Lung microvascular endothelial cell (primary cell): ENCODE data around the gene MAGEA6. TPM values are rescaled to one million over a fixed set of nuclear protein-coding genes. Genes with fewer than 3 reads are reported as not detected.
"Not testable (repeated sequence)": the region's sequence is repeated elsewhere in the genome, so short reads cannot be mapped to it uniquely, and the experiment has no call there.

Source experiments
- DNase-seq, 2 donors: peaks; one replicate each; pipeline versions ENCODE4 v3.0.0 to v3.0.0-alpha.2; 2010; ENCODE audit warnings: low read depth in 2 of 2
- total RNA-seq: library from RNA; depleted of rRNA; stranded (reverse); fragments of >200 nt; gene quantifications from 2 replicates; pipeline ENCODE4 v1.2.1, GENCODE V29; 2014

The MAGEA6 gene
- total RNA-seq: not detected in 2 replicates

GRCh38 chrX:152769549-152770289, at the start of gene MAGEA6:
MAGEA6 (minus strand) TSS chrX:152769689; CDS start chrX:152767650, 2,039 bp downstream.
- not testable (repeated sequence) for DNase-seq

- DNase-seq: no peak
Measured at GRCh38 chrX:152819266-152819665, 49.8 kb upstream of the MAGEA6 start.

GRCh38 chrX:152818356-152818755, 48.9 kb upstream of the MAGEA6 start:
- no peak for DNase-seq

GRCh38 chrX:152817078-152817764, 47.7 kb upstream of the MAGEA6 start:
- peak; percentile 55 to 62 for DNase-seq

- no peak for DNase-seq
Measured at GRCh38 chrX:152814048-152814447, 44.6 kb upstream of the MAGEA6 start.

GRCh38 chrX:152813206-152813605, 43.7 kb upstream of the MAGEA6 start:
- no peak for DNase-seq

GRCh38 chrX:152810403-152810802, 40.9 kb upstream of the MAGEA6 start:
- no peak for DNase-seq

GRCh38 chrX:152806035-152806434, 36.5 kb upstream of the MAGEA6 start:
- DNase-seq: peak in 1 of 2 donors; percentile 43

- no peak for DNase-seq
Measured at GRCh38 chrX:152798945-152799344, 29.5 kb upstream of the MAGEA6 start.

GRCh38 chrX:152787062-152787461, 17.6 kb upstream of the MAGEA6 start:
- not testable (repeated sequence) for DNase-seq

GRCh38 chrX:152766562-152766961, 2.9 kb downstream of the MAGEA6 start:
- not testable (repeated sequence) for DNase-seq

GRCh38 chrX:152761582-152761981, 7.9 kb downstream of the MAGEA6 start:
- not testable (repeated sequence) for DNase-seq

GRCh38 chrX:152759544-152759943, 9.9 kb downstream of the MAGEA6 start:
- DNase-seq: not testable (repeated sequence)

- not testable (repeated sequence) for DNase-seq
Measured at GRCh38 chrX:152758918-152759317, 10.6 kb downstream of the MAGEA6 start, which contains the start of gene CSAG3. CSAG3 (plus strand) TSS chrX:152759218.

- DNase-seq: not testable (repeated sequence)
Measured at GRCh38 chrX:152754871-152755270, 14.6 kb downstream of the MAGEA6 start.

GRCh38 chrX:152753686-152754650, 15.5 kb downstream of the MAGEA6 start, which contains the start of gene MAGEA2:
MAGEA2 (minus strand) TSS chrX:152753842; CDS start chrX:152751363, 2,479 bp downstream.
- DNase-seq: not testable (repeated sequence)

GRCh38 chrX:152738560-152738959, 30.9 kb downstream of the MAGEA6 start:
- DNase-seq: no peak

GRCh38 chrX:152736528-152736927, 33.0 kb downstream of the MAGEA6 start:
- not testable (repeated sequence) for DNase-seq

- DNase-seq: no peak
Measured at GRCh38 chrX:152735860-152736511, 33.5 kb downstream of the MAGEA6 start.

- no peak for DNase-seq
Measured at GRCh38 chrX:152735101-152735500, 34.4 kb downstream of the MAGEA6 start.
